ENCODE data around the gene GRID2. TPM values are rescaled to one million over a fixed set of nuclear protein-coding genes. Genes with fewer than 3 reads are reported as not detected.

The GRID2 gene
- total RNA-seq, 1 donor: not detected

DNA sequence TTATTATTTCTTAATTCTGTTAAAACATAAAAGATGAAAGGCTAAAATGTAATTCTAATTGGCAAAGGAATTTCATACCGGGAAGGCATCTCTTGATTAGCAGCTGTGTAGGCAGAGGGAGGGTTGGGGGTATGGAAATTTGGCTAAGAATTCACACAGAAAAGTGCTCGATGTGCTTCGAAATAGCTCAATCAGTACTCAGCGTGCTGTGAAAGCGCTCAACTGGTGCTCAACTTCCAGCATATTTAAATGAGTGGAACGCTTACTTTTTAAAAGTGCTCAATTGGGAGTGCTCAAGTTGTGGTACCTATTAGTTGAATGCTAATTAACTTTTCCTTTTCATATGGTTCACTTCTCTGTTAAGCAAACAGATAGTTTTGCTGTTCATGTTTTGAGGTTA, 828.9 kb downstream of the GRID2 start:
- Histone ChIP-seq H3K9me3 (ENCODE audit: low read depth, low read length) (no peaks in the 10 kb centered on the region), H4K20me1 (ENCODE audit: insufficient read depth, low read length) (no peaks in the 10 kb centered on the region), H3K27me3 (ENCODE audit: insufficient read depth, low read length) (no peaks in the 10 kb centered on the region), H2AFZ (ENCODE audit: low read length) (no peak overlapping the region), H3K4me1 (ENCODE audit: insufficient read depth, low read length) (no peaks in the 10 kb centered on the region), H3K27ac (ENCODE audit: low read depth, low read length) (no peak overlapping the region), H3K4me3 (ENCODE audit: insufficient read depth, low read length) (no peak overlapping the region), H3K36me3 (ENCODE audit: insufficient read depth, low read length) (no peaks in the 10 kb centered on the region), H3K79me2 (ENCODE audit: insufficient read depth, low read length) (no peaks in the 10 kb centered on the region), H3K4me2 (ENCODE audit: insufficient read depth, low read length) (no peak overlapping the region)
- TF ChIP-seq, protein P1, sequence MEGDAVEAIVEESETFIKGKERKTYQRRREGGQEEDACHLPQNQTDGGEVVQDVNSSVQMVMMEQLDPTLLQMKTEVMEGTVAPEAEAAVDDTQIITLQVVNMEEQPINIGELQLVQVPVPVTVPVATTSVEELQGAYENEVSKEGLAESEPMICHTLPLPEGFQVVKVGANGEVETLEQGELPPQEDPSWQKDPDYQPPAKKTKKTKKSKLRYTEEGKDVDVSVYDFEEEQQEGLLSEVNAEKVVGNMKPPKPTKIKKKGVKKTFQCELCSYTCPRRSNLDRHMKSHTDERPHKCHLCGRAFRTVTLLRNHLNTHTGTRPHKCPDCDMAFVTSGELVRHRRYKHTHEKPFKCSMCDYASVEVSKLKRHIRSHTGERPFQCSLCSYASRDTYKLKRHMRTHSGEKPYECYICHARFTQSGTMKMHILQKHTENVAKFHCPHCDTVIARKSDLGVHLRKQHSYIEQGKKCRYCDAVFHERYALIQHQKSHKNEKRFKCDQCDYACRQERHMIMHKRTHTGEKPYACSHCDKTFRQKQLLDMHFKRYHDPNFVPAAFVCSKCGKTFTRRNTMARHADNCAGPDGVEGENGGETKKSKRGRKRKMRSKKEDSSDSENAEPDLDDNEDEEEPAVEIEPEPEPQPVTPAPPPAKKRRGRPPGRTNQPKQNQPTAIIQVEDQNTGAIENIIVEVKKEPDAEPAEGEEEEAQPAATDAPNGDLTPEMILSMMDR (IDR thresholded peaks at IDR 0.05; ENCODE audit: extremely low read depth, low read depth, low read length): no peak
- DNase-seq (ENCODE audit: insufficient read length, low spot score, missing footprints): no peak

DNA sequence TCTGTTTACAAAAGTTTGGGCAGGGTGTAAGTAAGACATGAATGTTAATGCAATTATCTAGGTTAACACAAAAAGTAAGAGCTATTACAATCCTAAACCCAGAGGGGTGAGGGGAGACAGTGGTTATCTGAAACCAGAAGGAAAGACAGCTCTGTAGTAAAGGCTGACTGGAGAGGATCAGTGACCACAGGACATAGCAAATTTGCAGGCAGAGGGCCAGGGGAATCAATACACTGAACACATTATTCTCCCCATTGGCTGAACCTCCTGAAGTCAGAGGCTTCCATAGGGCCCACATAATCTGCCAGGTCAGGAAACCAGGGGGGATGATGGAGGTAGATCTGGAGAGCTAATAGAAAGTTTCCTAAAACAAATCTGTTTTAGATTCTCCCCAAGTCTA, 835.4 kb downstream of the GRID2 start:
- H4K20me1 ChIP-seq (ENCODE audit: insufficient read depth, low read length): no peaks in the 10 kb centered on the region
- no peaks in the 10 kb centered on the region for H3K79me2 ChIP-seq (ENCODE audit: insufficient read depth, low read length)
- no peak overlapping the region for H3K4me3 ChIP-seq (ENCODE audit: insufficient read depth, low read length)

DNA sequence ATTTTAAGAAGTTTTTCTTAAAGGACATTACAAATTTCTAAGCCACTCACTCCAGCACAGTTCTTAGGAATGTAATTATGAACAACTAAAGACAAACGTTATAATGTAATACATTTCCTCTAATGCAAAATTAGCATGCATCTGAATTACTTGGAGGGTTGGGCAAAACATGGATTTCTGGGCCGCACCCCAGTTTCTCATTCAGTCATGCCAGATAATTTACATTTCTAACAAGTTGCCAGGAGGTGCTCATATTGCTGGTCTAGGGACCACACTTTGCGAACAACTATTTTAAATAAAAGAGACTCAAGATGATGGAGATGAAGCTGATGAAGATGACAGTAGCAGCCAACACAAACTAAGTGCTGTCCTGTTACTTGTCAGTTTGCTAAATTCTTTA, 840.1 kb downstream of the GRID2 start:
- no peak overlapping the region for H3K4me3 ChIP-seq (ENCODE audit: insufficient read depth, low read length)
- no peak overlapping the region for H3K4me2 ChIP-seq (ENCODE audit: insufficient read depth, low read length)
- no peaks in the 10 kb centered on the region for H3K36me3 ChIP-seq (ENCODE audit: insufficient read depth, low read length)
- no peak for DNase-seq (ENCODE audit: insufficient read length, low spot score, missing footprints)
- H3K27me3 ChIP-seq (ENCODE audit: insufficient read depth, low read length): no peaks in the 10 kb centered on the region
- no peaks in the 10 kb centered on the region for H3K4me1 ChIP-seq (ENCODE audit: insufficient read depth, low read length)
- no peaks in the 10 kb centered on the region for H3K79me2 ChIP-seq (ENCODE audit: insufficient read depth, low read length)
- no peaks in the 10 kb centered on the region for H3K9me3 ChIP-seq (ENCODE audit: low read depth, low read length)
- H4K20me1 ChIP-seq (ENCODE audit: insufficient read depth, low read length): no peaks in the 10 kb centered on the region
- TF ChIP-seq, protein P1 (IDR thresholded peaks at IDR 0.05; ENCODE audit: extremely low read depth, low read depth, low read length): no peak
- no peak overlapping the region for H3K27ac ChIP-seq (ENCODE audit: low read depth, low read length)
- no peak overlapping the region for H2AFZ ChIP-seq (ENCODE audit: low read length)

More for the DNA sequence above, 835.4 kb downstream of the GRID2 start:
- DNase-seq (ENCODE audit: insufficient read length, low spot score, missing footprints): no peak
- Histone ChIP-seq H3K4me1 (ENCODE audit: insufficient read depth, low read length) (no peaks in the 10 kb centered on the region), H2AFZ (ENCODE audit: low read length) (no peak overlapping the region), H3K4me2 (ENCODE audit: insufficient read depth, low read length) (no peak overlapping the region), H3K36me3 (ENCODE audit: insufficient read depth, low read length) (no peaks in the 10 kb centered on the region), H3K27ac (ENCODE audit: low read depth, low read length) (no peak overlapping the region), H3K27me3 (ENCODE audit: insufficient read depth, low read length) (no peaks in the 10 kb centered on the region), H3K9me3 (ENCODE audit: low read depth, low read length) (no peaks in the 10 kb centered on the region)
- TF ChIP-seq, protein P1 (IDR thresholded peaks at IDR 0.05; ENCODE audit: extremely low read depth, low read depth, low read length): no peak

DNA sequence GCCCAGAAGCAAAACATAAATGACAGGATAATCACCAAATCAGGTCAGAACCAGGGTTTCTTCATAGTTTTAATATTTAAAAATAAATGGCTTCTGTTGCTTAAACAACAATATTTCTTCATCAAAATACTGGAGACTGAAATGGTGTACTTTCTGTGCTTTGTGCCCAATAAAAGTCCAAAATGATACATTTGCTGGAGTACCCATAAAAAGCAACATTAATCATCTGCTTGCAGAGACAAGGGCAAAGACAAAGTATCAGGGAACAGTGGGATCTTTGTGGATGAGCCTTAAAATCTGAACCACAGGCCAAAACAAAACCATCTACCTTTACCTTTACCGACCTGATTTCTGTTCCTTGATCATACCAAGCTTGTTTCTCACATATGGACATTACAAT, 840.9 kb downstream of the GRID2 start:
- Histone ChIP-seq H3K79me2 (ENCODE audit: insufficient read depth, low read length) (no peaks in the 10 kb centered on the region), H3K4me2 (ENCODE audit: insufficient read depth, low read length) (no peak overlapping the region), H3K36me3 (ENCODE audit: insufficient read depth, low read length) (no peaks in the 10 kb centered on the region), H3K27ac (ENCODE audit: low read depth, low read length) (no peak overlapping the region), H4K20me1 (ENCODE audit: insufficient read depth, low read length) (no peaks in the 10 kb centered on the region), H3K4me1 (ENCODE audit: insufficient read depth, low read length) (no peaks in the 10 kb centered on the region), H3K9me3 (ENCODE audit: low read depth, low read length) (no peaks in the 10 kb centered on the region), H2AFZ (ENCODE audit: low read length) (no peak overlapping the region), H3K4me3 (ENCODE audit: insufficient read depth, low read length) (no peak overlapping the region), H3K27me3 (ENCODE audit: insufficient read depth, low read length) (no peaks in the 10 kb centered on the region)
- TF ChIP-seq, protein P1 (IDR thresholded peaks at IDR 0.05; ENCODE audit: extremely low read depth, low read depth, low read length): no peak
- DNase-seq (ENCODE audit: insufficient read length, low spot score, missing footprints): no peak
